ENCODE measurements around the gene MYPOP. TPM values are rescaled to one million over a fixed set of nuclear protein-coding genes. Genes with fewer than 3 reads are reported as not detected.
A peak's percentile ranks its signal among the peaks of the same experiment; 100 is the strongest.
"Not testable (repeated sequence)": the region's sequence is repeated elsewhere in the genome, so short reads cannot be mapped to it uniquely, and the experiment has no call there.

The MYPOP gene
- total and polyA plus RNA-seq, 9 of the 15 experiments (the other 6 are each of a cell fraction or from before 2014, with no cell fraction given): 0.32 to 7.6 (median 1.6) TPM

DNA sequence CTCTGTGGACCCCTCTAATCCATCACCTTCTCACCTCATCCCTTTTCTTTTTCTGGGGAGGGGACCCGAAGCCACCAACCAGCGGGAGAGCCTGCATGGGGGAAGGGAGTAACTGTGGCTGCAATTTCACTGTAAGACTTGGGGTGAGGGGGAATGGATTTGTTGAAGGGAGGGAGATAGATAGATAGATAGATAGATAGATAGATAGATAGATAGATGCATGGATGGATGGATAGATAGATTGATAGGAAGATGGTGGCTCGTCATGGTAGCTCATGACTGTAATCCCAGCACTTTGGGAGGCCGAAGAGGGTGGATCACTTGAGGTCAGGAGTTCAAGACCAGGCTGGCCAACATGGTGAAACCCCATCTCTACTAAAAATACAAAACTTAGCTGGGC lies 35.2 kb downstream of the MYPOP start:
- 42% methylated on average over 4 of the region's 4 CpGs for WGBS (ENCODE audit: insufficient coverage, low coverage, missing lambda C conversion rate)
- H2AFZ ChIP-seq (ENCODE audit: low read depth, low read length); BruUV-seq (replicated peaks); H3K4me2 ChIP-seq (ENCODE audit: insufficient read depth, low read length); FAIRE-seq; intact Hi-C loops (cut with micrococcal nuclease); H3K9me3 ChIP-seq (replicated peaks; ENCODE audit: control insufficient read depth, insufficient read depth, low read depth, low read length); H3K4me3 ChIP-seq; in situ Hi-C loops (cut with MboI); DNase-seq (ENCODE audit: extremely low read depth in 1 of 4, low spot score in 3 of 4); H4K20me1 ChIP-seq (replicated peaks; ENCODE audit: control insufficient read depth, insufficient read depth, low read length); ATAC-seq; H3K9ac ChIP-seq (ENCODE audit: insufficient read depth in 1 of 2, low read depth in 2 of 2, low read length in 2 of 2); H3K9me1 ChIP-seq (ENCODE audit: control insufficient read depth, insufficient read depth, low read length); H3K36me3 ChIP-seq (ENCODE audit: control insufficient read depth, insufficient read depth, low read length); H3K27me3 ChIP-seq (ENCODE audit: control insufficient read depth in 2 of 2, insufficient read depth in 2 of 2, low read length in 2 of 2); H3K27ac ChIP-seq (ENCODE audit: extremely low read depth, low read depth, low read length): not testable (repeated sequence)
- POLR2A ChIA-PET: interaction anchor here (0.6 to 2.0 kb wide), 4 partner anchors 9 to 919 kb away, joined by 3 to 5 read pairs (median 4); partner anchors contain the start of gene IRF2BP1
- CTCF ChIA-PET (ENCODE audit: low intra/inter-chr PET ratio): interaction anchor here (5.5 kb wide), 1 partner anchor 15 kb away, joined by 102 read pairs; no protein-coding TSS in a partner anchor
- peak; percentile 95 for TF ChIP-seq DACH1 (IDR thresholded peaks at IDR 0.05; ENCODE audit: partially characterized antibody)
- Histone ChIP-seq H3K4me1 (replicated peaks in 1 of 2; ENCODE audit: control insufficient read depth in 2 of 2, insufficient read depth in 2 of 2, low read length in 2 of 2) (peaks cover 23 to 43% of the 10 kb centered on the region in 2 experiments), H3K79me2 (ENCODE audit: control insufficient read depth, insufficient read depth, low read length) (peaks cover 26% of the 10 kb centered on the region)

DNA sequence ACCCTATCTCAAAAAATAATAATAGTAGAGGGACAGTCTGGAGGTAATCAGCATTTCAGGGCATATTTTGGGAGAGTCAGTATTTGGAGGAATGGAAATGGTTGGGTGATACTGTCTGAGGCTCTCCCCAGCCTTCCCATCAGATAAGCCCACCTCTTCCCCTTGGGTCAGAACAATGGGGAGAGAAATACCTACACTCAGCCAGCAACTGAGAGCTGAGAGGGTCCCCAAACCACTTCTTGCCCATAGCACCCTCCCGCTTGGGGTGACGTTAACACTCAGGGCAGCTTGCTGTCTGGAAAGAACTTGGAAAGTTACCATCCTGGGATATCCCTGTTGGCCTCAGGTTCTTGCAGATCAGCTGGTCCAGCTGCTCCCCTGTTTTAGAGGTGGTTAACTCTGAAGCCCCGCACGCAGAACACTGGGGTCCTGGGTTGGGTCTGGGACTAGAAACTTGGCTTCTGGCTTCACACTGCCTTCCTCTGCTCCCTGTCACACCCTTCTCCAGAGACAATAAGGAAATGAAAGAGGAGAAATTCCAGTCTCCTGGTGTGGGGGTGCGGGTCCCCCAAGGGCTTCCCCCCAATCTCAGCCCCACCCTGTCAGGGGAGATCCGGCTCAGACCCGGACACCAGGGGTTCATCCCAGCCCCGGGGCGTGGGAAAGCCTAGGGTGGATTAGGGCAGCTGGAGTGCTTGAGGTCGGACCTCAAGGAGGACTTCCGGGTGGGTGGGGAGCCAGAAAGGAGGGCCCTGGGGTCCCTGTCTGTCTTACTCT lies 35.8 kb downstream of the MYPOP start:
- Histone ChIP-seq H3K4me2 (ENCODE audit: insufficient read depth, low read length) (peak overlapping the region; percentile 52), H3K4me3 (no peak overlapping the region), H4K20me1 (replicated peaks; ENCODE audit: control insufficient read depth, insufficient read depth, low read length) (no peaks in the 10 kb centered on the region), H3K9ac (ENCODE audit: insufficient read depth in 1 of 2, low read depth in 2 of 2, low read length in 2 of 2) (peak overlapping the region in 1 of 2 experiments; percentile 65; a peak in 1 of 4 replicates), H3K4me1 (replicated peaks in 1 of 2; ENCODE audit: control insufficient read depth in 2 of 2, insufficient read depth in 2 of 2, low read length in 2 of 2) (peaks cover 23 to 42% of the 10 kb centered on the region in 2 experiments), H3K9me1 (ENCODE audit: control insufficient read depth, insufficient read depth, low read length) (peaks cover 2% of the 10 kb centered on the region), H3K36me3 (ENCODE audit: control insufficient read depth, insufficient read depth, low read length) (0 out of 3 replicates have a peak, but pooled peaks cover 5% of the 10 kb centered on the region), H3K27ac (ENCODE audit: extremely low read depth, low read depth, low read length) (0 out of 3 replicates have a peak overlapping the region, but pooled peaks have one; percentile 5), H3K9me3 (replicated peaks; ENCODE audit: control insufficient read depth, insufficient read depth, low read depth, low read length) (no peaks in the 10 kb centered on the region), H3K27me3 (ENCODE audit: control insufficient read depth in 2 of 2, insufficient read depth in 2 of 2, low read length in 2 of 2) (no peaks in the 10 kb centered on the region), H3K79me2 (ENCODE audit: control insufficient read depth, insufficient read depth, low read length) (peaks cover 32% of the 10 kb centered on the region), H2AFZ (ENCODE audit: low read depth, low read length) (no peak overlapping the region)
- POLR2A ChIA-PET: interaction anchor here (0.6 to 2.0 kb wide), 8 partner anchors 9 to 920 kb away, joined by 3 to 9 read pairs (median 3); partner anchors contain the start of genes CCDC61 and IRF2BP1
- no TSS peak for BruUV-seq (replicated peaks)
- DNase-seq (ENCODE audit: extremely low read depth in 1 of 4, low spot score in 3 of 4) (no peak), FAIRE-seq (no peak), ATAC-seq (no peak)
- in situ Hi-C loops (cut with MboI) (no loop called here), intact Hi-C loops (cut with micrococcal nuclease) (no loop called here)
- WGBS (ENCODE audit: insufficient coverage, low coverage, missing lambda C conversion rate): 66% methylated on average over 7 of the region's 11 CpGs
- CTCF ChIA-PET (ENCODE audit: low intra/inter-chr PET ratio): interaction anchor here (5.5 kb wide), 1 partner anchor 15 kb away, joined by 102 read pairs; no protein-coding TSS in a partner anchor
- TF ChIP-seq, protein P1, sequence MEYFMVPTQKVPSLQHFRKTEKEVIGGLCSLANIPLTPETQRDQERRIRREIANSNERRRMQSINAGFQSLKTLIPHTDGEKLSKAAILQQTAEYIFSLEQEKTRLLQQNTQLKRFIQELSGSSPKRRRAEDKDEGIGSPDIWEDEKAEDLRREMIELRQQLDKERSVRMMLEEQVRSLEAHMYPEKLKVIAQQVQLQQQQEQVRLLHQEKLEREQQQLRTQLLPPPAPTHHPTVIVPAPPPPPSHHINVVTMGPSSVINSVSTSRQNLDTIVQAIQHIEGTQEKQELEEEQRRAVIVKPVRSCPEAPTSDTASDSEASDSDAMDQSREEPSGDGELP (CRISPR knock-in tag; IDR thresholded peaks at IDR 0.05; ENCODE audit: borderline replicate concordance): peak; percentile 17; the same call in 1 of the 2 replicates
- no peak for TF ChIP-seq GABPB1 (CRISPR knock-in tag; IDR thresholded peaks at IDR 0.05)
